HG03139 (cell line): ENCODE data around the gene TSPY2.
"Not testable (repeated sequence)": the region's sequence is repeated elsewhere in the genome, so short reads cannot be mapped to it uniquely, and the experiment has no call there.

Experiments
- ATAC-seq: cut with Tn5 transposase; IDR thresholded peaks from one replicate; pipeline ENCODE4 v1.9.1; 2021; ENCODE audit not compliant: unreplicated experiment

The TSPY2 gene

GRCh38 chrY:6245923-6246322 is at the start of gene TSPY2:
TSPY2 (plus strand) TSS chrY:6246223; CDS start chrY:6246269, 46 bp downstream.
- not testable (repeated sequence) for ATAC-seq

GRCh38 chrY:6209565-6209964 is 36.5 kb upstream of the TSPY2 start:
- not testable (repeated sequence) for ATAC-seq

- ATAC-seq = not testable (repeated sequence)
Observed at GRCh38 chrY:6217045-6217444, 29.0 kb upstream of the TSPY2 start.

GRCh38 chrY:6269839-6270238 is 23.8 kb downstream of the TSPY2 start:
- ATAC-seq = not testable (repeated sequence)
